Thymus (tissue), 11 donors: Measurements from ENCODE around the gene HERPUD1. TPM values are rescaled to one million over a fixed set of nuclear protein-coding genes. Genes with fewer than 3 reads are reported as not detected.

Source experiments
- DNase-seq, 9 donors: peaks; one replicate each; pipeline ENCODE4 v3.0.0-alpha.2; 2013; ENCODE audit warnings: low spot score in 9 of 9, low read depth in 6 of 9, missing footprints in 1 of 9
- H3K27ac ChIP-seq, 2 donors: one replicate each; pipeline ENCODE4 v1.5.1; 2013; ENCODE audit warnings: control low read depth in 1 of 2, low read depth in 1 of 2, low read length in 1 of 2, mild to moderate bottlenecking in 1 of 2, moderate library complexity in 1 of 2
- H3K27me3 ChIP-seq, 2 donors: one replicate each; pipeline ENCODE4 v1.5.1; 2013; ENCODE audit warnings: low read length in 1 of 2; ENCODE audit not compliant: control insufficient read depth in 2 of 2, insufficient read depth in 1 of 2
- H3K36me3 ChIP-seq, 2 donors: one replicate each; pipeline ENCODE4 v1.5.1; 2013; ENCODE audit warnings: low read length in 1 of 2, mild to moderate bottlenecking in 1 of 2, moderate library complexity in 1 of 2; ENCODE audit not compliant: control insufficient read depth in 2 of 2, insufficient read depth in 2 of 2
- H3K4me1 ChIP-seq, 2 donors: one replicate each; pipeline ENCODE4 v1.5.1; 2013; ENCODE audit warnings: low read length in 2 of 2; ENCODE audit not compliant: control insufficient read depth in 2 of 2, insufficient read depth in 2 of 2
- H3K4me3 ChIP-seq, 2 donors: one replicate each; pipeline ENCODE4 v1.5.1; 2013; ENCODE audit warnings: low read length in 2 of 2, control low read depth in 1 of 2, mild to moderate bottlenecking in 1 of 2
- H3K9me3 ChIP-seq, 2 donors: one replicate each; pipeline ENCODE4 v1.5.1; 2013; ENCODE audit warnings: low read length in 1 of 2, mild to moderate bottlenecking in 1 of 2; ENCODE audit not compliant: control insufficient read depth in 2 of 2, insufficient read depth in 1 of 2
- WGBS: extraction: QIAGEN DNeasy Blood & Tissue Kit; methylation state at CpG from one replicate; pipeline ENCODE4 v1.1.7; 2013; 5-methylcytosine and 5-hydroxymethylcytosine counted together
- polyA plus RNA-seq: library from polyadenylated mRNA; stranded (reverse); fragments of 200-250 nt; gene quantifications from one replicate; pipeline ENCODE4 v1.2.3, GENCODE V29; 2013
- total RNA-seq: library from RNA; stranded (reverse); fragments of 120-200 nt; gene quantifications from one replicate; pipeline ENCODE4 v1.2.4, GENCODE V29; 2013
- donor health status: healthy.

Gene HERPUD1
- total and polyA plus RNA-seq, 2 donors = 28.3 to 105 TPM

- no peak overlapping the region for H3K4me3 ChIP-seq
- peaks cover 0 to 2% of the 10 kb centered on the region in 2 donors for H3K36me3 ChIP-seq
- peaks cover 0 to 3% of the 10 kb centered on the region in 2 donors for H3K4me1 ChIP-seq
- 91% methylated on average over 16 of the region's 16 CpGs for WGBS
- no peaks in the 10 kb centered on the region for H3K27me3 ChIP-seq
- DNase-seq = no peak
- H3K9me3 ChIP-seq = no peaks in the 10 kb centered on the region
- no peak overlapping the region for H3K27ac ChIP-seq
Measured at GRCh38 chr16:56980792-56981724, 49.1 kb downstream of the HERPUD1 start.

- 88% methylated on average over 12 of the region's 12 CpGs for WGBS
- Histone ChIP-seq H3K27me3 (no peaks in the 10 kb centered on the region), H3K27ac (no peak overlapping the region), H3K36me3 (peaks cover 0 to 4% of the 10 kb centered on the region in 2 donors), H3K4me1 (peaks cover 0 to 10% of the 10 kb centered on the region in 2 donors), H3K4me3 (no peak overlapping the region), H3K9me3 (no peaks in the 10 kb centered on the region)
- DNase-seq = no peak
Measured at GRCh38 chr16:56981729-56982271, 49.9 kb downstream of the HERPUD1 start.

DNA sequence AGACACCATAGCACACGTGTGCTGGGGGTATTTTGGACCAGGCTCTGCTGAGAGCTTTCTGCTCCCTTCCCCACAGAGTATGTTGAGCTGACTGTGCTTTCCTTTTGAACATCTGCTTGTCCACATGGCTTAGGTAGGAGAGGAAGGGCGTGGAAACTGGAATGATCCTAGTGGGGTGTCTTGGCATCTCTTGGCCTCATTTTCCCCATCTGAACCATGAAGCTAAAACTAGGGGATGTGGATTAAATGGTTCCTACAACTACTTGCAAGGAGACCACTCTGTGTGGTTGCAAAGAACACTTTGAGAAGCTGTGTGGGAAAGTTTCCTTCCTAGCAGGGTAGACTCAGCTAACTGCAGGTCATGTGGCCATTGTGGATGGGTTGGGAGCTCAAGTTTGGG, 50.8 kb downstream of the HERPUD1 start:
- Histone ChIP-seq H3K27me3 (no peaks in the 10 kb centered on the region), H3K4me1 (peaks cover 0 to 10% of the 10 kb centered on the region in 2 donors), H3K36me3 (peaks cover 0 to 4% of the 10 kb centered on the region in 2 donors), H3K9me3 (no peaks in the 10 kb centered on the region), H3K27ac (no peak overlapping the region), H3K4me3 (no peak overlapping the region)
- DNase-seq = no peak
- WGBS = 92% methylated on average over 2 of the region's 2 CpGs

DNA sequence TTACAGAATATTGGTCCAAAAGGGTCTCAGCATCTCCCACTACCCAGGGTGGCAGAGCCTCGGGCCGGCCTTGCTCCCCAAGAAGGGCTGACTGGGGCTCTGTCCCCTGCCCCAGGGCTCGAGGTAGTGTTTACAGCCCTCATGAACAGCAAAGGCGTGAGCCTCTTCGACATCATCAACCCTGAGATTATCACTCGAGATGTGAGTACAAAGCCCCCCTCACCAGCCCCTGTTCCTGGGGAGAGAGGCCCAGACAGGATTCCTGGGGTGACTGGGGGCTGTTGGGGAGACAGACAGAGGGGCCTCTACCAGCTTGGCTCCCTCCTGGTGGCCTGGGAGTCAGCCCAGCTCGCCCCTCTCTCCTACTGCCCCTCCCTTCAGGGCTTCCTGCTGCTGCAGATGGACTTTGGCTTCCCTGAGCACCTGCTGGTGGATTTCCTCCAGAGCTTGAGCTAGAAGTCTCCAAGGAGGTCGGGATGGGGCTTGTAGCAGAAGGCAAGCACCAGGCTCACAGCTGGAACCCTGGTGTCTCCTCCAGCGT, 51.3 kb downstream of the HERPUD1 start:
- H3K4me1 ChIP-seq = peaks cover 0 to 14% of the 10 kb centered on the region in 2 donors

DNA sequence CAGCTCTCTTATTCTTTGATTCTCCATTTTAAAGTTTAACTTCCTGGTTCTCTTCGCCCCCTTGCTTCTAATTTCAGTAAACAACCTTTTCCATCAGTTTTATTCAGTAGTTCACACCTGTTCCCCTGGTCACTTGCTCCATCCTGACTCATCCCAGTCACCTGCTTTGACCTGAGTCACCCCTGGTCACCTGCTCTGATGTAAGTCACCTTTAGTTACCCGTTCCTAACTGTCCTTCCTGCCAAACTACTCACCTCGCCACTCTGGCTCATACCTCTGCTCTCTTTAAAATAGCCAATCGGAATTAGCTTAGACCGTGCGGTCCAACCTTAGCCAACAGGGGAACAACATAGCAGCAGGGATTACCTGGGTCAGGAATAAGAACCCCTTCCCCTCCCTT, 52.7 kb downstream of the HERPUD1 start:
- Histone ChIP-seq H3K9me3 (no peaks in the 10 kb centered on the region), H3K4me1 (peaks cover 0 to 24% of the 10 kb centered on the region in 2 donors), H3K27me3 (no peaks in the 10 kb centered on the region), H3K27ac (no peak overlapping the region), H3K36me3 (peaks cover 0 to 4% of the 10 kb centered on the region in 2 donors), H3K4me3 (no peak overlapping the region)
- 96% methylated on average over 6 of the region's 6 CpGs for WGBS
- no peak for DNase-seq

More for the DNA sequence above, 51.3 kb downstream of the HERPUD1 start:
- Histone ChIP-seq H3K27ac (no peak overlapping the region), H3K27me3 (no peaks in the 10 kb centered on the region), H3K4me3 (no peak overlapping the region), H3K9me3 (no peaks in the 10 kb centered on the region), H3K36me3 (peaks cover 0 to 4% of the 10 kb centered on the region in 2 donors)
- DNase-seq = no peak
- 80% methylated on average over 9 of the region's 9 CpGs for WGBS

DNA sequence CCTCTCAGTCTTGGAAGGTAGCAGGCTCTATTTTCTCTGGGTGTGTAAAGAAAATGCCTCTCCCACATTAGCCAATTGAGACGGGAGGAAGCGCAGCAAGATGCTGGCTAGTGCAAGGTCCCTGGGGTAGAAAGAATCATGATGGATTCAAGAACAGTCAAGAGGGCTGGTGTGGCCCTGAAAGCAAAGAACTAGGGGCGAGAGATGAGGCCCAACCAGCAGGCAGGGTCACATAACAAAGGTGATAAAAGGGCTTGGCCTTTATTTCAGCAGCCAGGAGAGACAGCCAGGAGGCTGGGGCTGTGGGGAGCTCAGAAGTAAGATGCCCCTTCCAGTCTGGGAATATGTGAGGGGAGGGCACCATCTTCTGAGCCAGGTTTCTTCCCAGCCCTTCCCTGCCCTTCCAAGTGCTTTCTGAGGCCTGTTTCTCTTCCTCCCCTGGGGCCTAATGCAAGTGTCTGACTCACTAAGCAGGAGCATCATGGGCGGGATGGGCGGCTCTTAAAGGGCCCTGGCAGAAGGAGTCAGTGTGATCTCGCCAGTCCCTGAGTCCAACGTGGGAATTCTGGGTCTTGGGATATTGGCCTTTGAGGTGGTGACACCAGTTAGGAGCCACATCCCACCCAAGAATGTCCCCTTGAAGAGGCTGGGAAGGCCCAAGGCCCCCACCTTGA, 53.5 kb downstream of the HERPUD1 start:
- DNase-seq = no peak
- Histone ChIP-seq H3K36me3 (peaks cover 0 to 4% of the 10 kb centered on the region in 2 donors), H3K9me3 (no peaks in the 10 kb centered on the region), H3K27ac (no peak overlapping the region), H3K27me3 (no peaks in the 10 kb centered on the region), H3K4me3 (no peak overlapping the region), H3K4me1 (peaks cover 2 to 31% of the 10 kb centered on the region in 2 donors)
- WGBS = 96% methylated on average over 7 of the region's 7 CpGs

- DNase-seq = no peak
Measured at GRCh38 chr16:56985962-56986360, 54.0 kb downstream of the HERPUD1 start.

GRCh38 chr16:56986361-56986760, 54.4 kb downstream of the HERPUD1 start:
- Histone ChIP-seq H3K27me3 (no peaks in the 10 kb centered on the region), H3K4me3 (no peak overlapping the region), H3K36me3 (peaks cover 0 to 4% of the 10 kb centered on the region in 2 donors), H3K4me1 (peaks cover 2 to 36% of the 10 kb centered on the region in 2 donors), H3K27ac (no peak overlapping the region), H3K9me3 (no peaks in the 10 kb centered on the region)
- no peak for DNase-seq
- 42% methylated on average over 1 of the region's 1 CpG for WGBS

More at GRCh38 chr16:56985962-56986360, 54.0 kb downstream of the HERPUD1 start:
- Histone ChIP-seq H3K36me3 (peaks cover 0 to 4% of the 10 kb centered on the region in 2 donors), H3K4me1 (peaks cover 2 to 36% of the 10 kb centered on the region in 2 donors), H3K27me3 (no peaks in the 10 kb centered on the region), H3K4me3 (no peak overlapping the region), H3K27ac (no peak overlapping the region), H3K9me3 (no peaks in the 10 kb centered on the region)
- 80% methylated on average over 2 of the region's 2 CpGs for WGBS
